ENCODE results near the gene BDNF. TPM values are rescaled to one million over a fixed set of nuclear protein-coding genes. Genes with fewer than 3 reads are reported as not detected.

BDNF gene
- total and polyA plus RNA-seq, 2 of the 8 experiments (the other 6 are each of a cell fraction or from before 2014, with no cell fraction given), result 2.4 to 5.4 TPM

GRCh38 chr11:27702811-27703210 is 2.6 kb upstream of the BDNF start:
- Histone ChIP-seq H3K4ac (replicated peaks; ENCODE audit: insufficient read length, low read depth, low read length) (no peak overlapping the region), H3K79me1 (ENCODE audit: low read depth, low read length) (no peaks in the 10 kb centered on the region), H2BK12ac (ENCODE audit: low read depth, low read length) (no peak overlapping the region), H3K56ac (replicated peaks; ENCODE audit: insufficient read length, low read depth, low read length) (no peak overlapping the region), H3K27ac (ENCODE audit: low read depth, low read length) (no peak overlapping the region), H3K23me2 (ENCODE audit: low read depth, low read length) (peaks cover 22% of the 10 kb centered on the region), H4K91ac (replicated peaks; ENCODE audit: insufficient read length, low read length) (no peak overlapping the region), H3K14ac (ENCODE audit: insufficient read length) (no peak overlapping the region), H3K79me2 (ENCODE audit: control insufficient read depth in 1 of 2, insufficient read depth in 2 of 2, low read length in 2 of 2) (peaks cover 0 to 7% of the 10 kb centered on the region in 2 experiments; a peak in 2 of 4 replicates), H4K8ac (ENCODE audit: extremely low read depth, insufficient read depth, low read length) (no peak overlapping the region), H2AK5ac (ENCODE audit: low read depth, low read length) (no peak overlapping the region), H3K27me3 (replicated peaks in 1 of 4; ENCODE audit: control insufficient read depth in 3 of 4, extremely low read depth in 1 of 4, insufficient read depth in 3 of 4, low read length in 3 of 4) (peaks cover 8 to 28% (median 20%) of the 10 kb centered on the region in 4 experiments), H3K4me1 (replicated peaks in 1 of 4; ENCODE audit: control insufficient read depth in 3 of 4, insufficient read depth in 4 of 4, low read length in 3 of 4) (peaks cover 0 to 6% (median 2%) of the 10 kb centered on the region in 4 experiments; a peak in 3 of 7 replicates), H2BK15ac (ENCODE audit: low read length) (no peak overlapping the region), H3K9ac (replicated peaks in 1 of 4; ENCODE audit: extremely low read depth in 1 of 4, low read depth in 3 of 4, low read length in 3 of 4) (no peak overlapping the region), H2BK120ac (replicated peaks; ENCODE audit: low read depth, low read length) (no peak overlapping the region), H3K4me2 (ENCODE audit: insufficient read depth in 1 of 2, low read depth in 2 of 2, low read length in 2 of 2) (peak overlapping the region in 1 of 2 experiments; percentile 91; a peak in 1 of 4 replicates), H4K5ac (ENCODE audit: insufficient read length, low read depth, low read length) (no peak overlapping the region), H4K20me1 (replicated peaks in 1 of 2; ENCODE audit: control insufficient read depth in 1 of 2, insufficient read depth in 2 of 2, low read length in 2 of 2) (no peaks in the 10 kb centered on the region), H3K4me3 (ENCODE audit: extremely low read depth in 1 of 4, insufficient read depth in 2 of 4, low read depth in 3 of 4, low read length in 4 of 4) (no peak overlapping the region), H2BK20ac (ENCODE audit: low read length) (no peak overlapping the region), H3K9me3 (ENCODE audit: insufficient read depth in 2 of 2, low read depth in 1 of 2, low read length in 1 of 2) (no peaks in the 10 kb centered on the region), H3K23ac (ENCODE audit: insufficient read length) (no peak overlapping the region), H3K18ac (ENCODE audit: extremely low read depth, low read length) (no peak overlapping the region), H2BK5ac (ENCODE audit: low read depth, low read length) (no peak overlapping the region), H3K36me3 (ENCODE audit: control insufficient read depth in 2 of 4, insufficient read depth in 4 of 4, low read length in 3 of 4) (no peaks in the 10 kb centered on the region), H2AFZ (ENCODE audit: low read length) (no peak overlapping the region)
- CTCF ChIA-PET (ENCODE audit: partially characterized antibody), result interaction anchor here (0.6 to 9.1 kb wide), 5 partner anchors 8 to 208 kb away, joined by 3 to 223 read pairs (median 3); no protein-coding TSS in a partner anchor
- POLR2A ChIA-PET (ENCODE audit: partially characterized antibody), result interaction anchor here (0.8 to 9.1 kb wide), 4 partner anchors 16 to 87 kb away, joined by 3 to 191 read pairs (median 41); no protein-coding TSS in a partner anchor
- WGBS, 2 experiments (ENCODE audit: extremely low coverage in 1 of 2, insufficient coverage in 1 of 2, insufficient read length in 1 of 2, insufficient replicate concordance in 2 of 2, low coverage in 1 of 2, low lambda C conversion rate in 2 of 2, missing lambda C conversion rate in 1 of 2), result 49% methylated on average over 6 of the region's 6 CpGs; no CpG with 5 or more reads in 1 of the 2 experiments
- FAIRE-seq (no peak), DNase-seq (ENCODE audit: low read depth in 1 of 2, low spot score in 2 of 2) (no peak)
- TF ChIP-seq NRF1 (IDR thresholded peaks at IDR 0.05; ENCODE audit: low read depth, low read length) (no peak), SAP30 (IDR thresholded peaks at IDR 0.05; ENCODE audit: insufficient read depth, insufficient replicate concordance, low read length) (no peak), KDM1A (IDR thresholded peaks at IDR 0.05; ENCODE audit: borderline replicate concordance, low read length) (no peak), SIN3A (conservative IDR thresholded peaks at IDR 0.05 in 1 of 2, IDR thresholded peaks at IDR 0.05 in 1 of 2; ENCODE audit: low read depth in 1 of 2, low read length in 2 of 2) (no peak), NANOG (IDR thresholded peaks at IDR 0.05; ENCODE audit: insufficient read depth, low read depth, low read length, poor library complexity, severe bottlenecking) (no peak), SIRT6 (IDR thresholded peaks at IDR 0.05; ENCODE audit: low read length) (no peak), RAD21 (IDR thresholded peaks at IDR 0.05 in 1 of 2, conservative IDR thresholded peaks at IDR 0.05 in 1 of 2; ENCODE audit: low read depth in 2 of 2, low read length in 2 of 2) (no peak), PHF8 (conservative IDR thresholded peaks at IDR 0.05; ENCODE audit: low read depth, low read length) (no peak), BACH1 (IDR thresholded peaks at IDR 0.05; ENCODE audit: low read length) (no peak), RNF2 (IDR thresholded peaks at IDR 0.05; ENCODE audit: borderline replicate concordance, low read depth, low read length, missing control alignments, poor library complexity, severe bottlenecking) (no peak), EGR1 (IDR thresholded peaks at IDR 0.05; ENCODE audit: borderline replicate concordance, low read depth, low read length) (no peak), GABPA (IDR thresholded peaks at IDR 0.05; ENCODE audit: borderline replicate concordance, insufficient read depth, low read length) (no peak), SP2 (IDR thresholded peaks at IDR 0.05; ENCODE audit: low read length) (no peak)
